HG03108 (cell line): ENCODE results near the gene IL21.
"Not testable (repeated sequence)": the region's sequence is repeated elsewhere in the genome, so short reads cannot be mapped to it uniquely, and the experiment has no call there.

Experiments
- ATAC-seq: cut with Tn5 transposase; IDR thresholded peaks from one replicate; pipeline ENCODE4 v1.9.1; 2021; ENCODE audit warnings: moderate library complexity; ENCODE audit not compliant: unreplicated experiment

Gene IL21

DNA sequence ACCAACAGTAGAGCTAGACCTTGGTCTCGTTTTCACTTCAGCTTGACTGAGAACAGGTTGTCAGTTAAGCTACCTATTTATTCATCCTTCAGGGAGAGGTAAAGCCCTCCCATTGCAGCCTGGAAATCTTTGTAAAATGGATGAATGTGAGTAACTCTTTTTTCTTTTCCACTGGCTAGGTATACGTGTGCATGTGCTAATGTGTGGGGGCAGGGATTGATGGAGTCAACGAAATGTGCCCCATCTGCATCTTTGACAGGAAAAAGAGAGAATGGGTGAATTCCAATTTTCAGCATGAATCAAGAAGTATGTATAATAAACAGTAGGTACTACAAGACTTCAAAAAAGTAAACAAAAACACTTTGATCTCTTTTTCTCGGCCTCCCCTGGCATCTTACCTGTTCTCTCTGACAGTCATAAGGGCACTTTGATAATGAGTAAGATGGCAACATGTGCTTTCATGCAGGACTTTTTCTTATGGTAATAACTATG is at the start of gene IL21:
Gene IL21, minus strand, starts transcription at position 51 of the 492 bp plus-strand sequence. CDS start 55 bp downstream, outside the sequence.
- ATAC-seq = no peak

DNA sequence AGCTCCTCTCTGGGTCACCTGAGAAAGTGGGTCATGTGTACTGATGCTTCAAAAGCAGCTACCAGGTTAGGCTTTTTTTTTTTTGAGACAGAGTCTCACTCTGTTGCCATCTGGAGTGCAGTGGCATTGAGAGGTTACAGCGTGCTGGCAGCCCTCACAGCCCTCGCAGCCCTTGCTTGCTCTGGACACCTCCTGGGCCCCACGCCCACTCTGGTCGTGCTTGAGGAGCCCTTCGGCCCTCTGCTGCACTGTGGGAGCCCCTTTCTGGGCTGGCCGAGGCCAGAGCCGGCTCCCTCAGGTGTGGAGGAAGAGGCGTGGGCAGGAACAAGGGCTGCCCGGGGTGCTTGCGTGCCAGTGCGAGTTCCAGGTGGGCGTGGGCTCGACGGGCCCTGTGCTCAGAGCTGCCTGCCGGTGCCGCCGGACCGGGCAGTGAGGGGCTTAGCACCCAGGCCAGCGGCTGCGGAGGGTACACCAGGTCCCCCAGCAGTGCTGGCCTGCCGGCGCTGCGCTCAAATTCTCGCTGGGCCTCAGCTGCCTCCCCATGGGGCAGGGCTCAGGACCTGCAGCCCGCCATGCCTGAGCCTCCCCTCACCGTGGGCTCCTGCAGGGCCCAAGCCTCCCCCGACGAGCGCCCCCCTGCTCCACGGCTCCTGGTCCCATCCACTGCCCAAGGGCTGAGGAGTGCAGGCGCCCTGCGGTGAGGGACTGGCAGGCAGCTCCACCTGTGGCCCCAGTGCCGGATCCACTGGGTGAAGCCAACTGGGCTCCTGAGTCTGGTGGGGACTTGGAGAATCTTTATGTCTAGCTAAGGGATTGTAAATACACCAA is 49.3 kb upstream of the IL21 start:
- no peak for ATAC-seq

DNA sequence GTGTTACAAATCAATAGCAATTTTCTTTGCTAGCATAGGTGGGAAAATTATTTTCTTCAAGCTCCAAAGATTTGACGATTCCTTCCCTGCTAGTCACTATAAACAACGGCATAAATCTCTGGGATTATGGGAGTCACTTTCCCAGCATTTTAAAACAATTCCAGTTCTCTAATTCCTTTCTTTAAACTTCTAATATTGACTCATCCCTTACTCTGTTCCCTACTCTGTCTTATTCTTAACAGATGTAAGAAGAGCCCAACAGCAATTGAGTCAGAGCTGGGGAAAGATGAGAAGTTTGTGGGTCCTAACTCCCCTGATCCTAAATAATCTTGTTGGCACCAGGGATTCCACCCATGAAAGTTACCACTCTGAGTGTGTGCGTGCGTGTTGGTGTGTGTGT is 47.4 kb upstream of the IL21 start:
- ATAC-seq = no peak

DNA sequence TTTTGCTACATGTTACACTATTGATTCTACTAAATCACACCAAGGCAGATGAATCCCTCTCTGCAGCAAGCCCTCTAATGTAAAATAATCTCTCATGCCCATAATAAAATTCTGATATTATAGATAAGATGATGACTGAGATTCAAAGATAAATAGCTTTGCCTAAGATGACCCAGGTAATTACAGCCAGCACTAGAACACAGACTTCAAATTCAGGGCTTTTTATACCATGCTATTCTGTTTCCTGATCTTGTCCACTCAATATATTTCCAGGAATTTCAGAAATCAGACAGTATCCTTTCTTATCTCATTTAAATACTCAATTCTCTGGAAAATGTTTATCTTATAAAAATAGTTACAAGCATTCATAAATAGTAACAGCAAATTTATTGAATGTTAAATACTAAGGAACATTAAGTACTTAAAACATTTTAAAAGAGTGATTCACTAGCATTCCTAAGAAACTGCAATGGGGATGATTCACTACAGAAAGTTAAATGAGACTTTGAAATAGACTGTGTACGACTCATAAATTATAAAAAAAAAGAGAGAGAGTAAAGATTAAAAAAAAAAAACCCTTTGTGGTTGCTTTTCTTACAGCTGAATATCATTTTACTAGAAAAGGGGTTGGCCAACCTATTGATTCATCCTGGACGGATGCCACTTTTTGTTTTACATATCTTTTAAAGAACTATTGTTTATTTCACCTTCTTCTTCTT is 45.8 kb upstream of the IL21 start:
- ATAC-seq = no peak

DNA sequence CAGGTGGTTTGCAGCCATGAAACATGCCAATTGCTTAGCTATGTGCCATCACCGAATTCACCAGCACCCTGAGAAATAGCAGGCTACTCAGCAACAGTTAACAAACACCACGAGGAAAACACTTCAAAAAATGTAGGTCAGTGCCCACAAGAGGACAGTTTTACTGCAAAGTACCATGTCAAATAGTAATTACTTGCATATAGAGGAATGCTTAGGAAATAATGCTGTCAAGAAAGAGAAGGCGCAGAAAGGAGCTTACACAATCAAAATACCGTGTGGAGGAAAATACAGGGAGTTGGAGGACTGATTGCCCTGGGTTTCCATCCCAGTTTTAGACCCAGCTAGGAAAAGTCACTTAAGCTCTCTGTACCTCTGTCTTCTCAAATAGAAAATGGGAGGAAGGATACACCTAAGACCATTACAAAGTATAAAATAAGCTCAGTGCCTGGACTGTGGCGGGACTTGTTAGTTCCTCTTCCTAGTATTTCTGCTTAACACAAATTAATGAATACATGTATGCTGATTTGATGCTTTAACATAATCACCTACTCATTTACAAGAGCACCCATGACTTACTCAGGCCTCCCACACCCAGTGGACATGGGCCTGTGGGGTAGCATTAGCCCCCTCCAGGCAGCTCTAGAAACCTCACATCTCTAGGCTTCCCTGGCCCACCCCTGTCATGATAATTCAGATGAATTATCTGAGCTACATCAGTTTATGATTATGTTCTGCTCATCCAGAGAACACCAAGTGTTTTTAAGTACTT is 44.5 kb upstream of the IL21 start:
- no peak for ATAC-seq

DNA sequence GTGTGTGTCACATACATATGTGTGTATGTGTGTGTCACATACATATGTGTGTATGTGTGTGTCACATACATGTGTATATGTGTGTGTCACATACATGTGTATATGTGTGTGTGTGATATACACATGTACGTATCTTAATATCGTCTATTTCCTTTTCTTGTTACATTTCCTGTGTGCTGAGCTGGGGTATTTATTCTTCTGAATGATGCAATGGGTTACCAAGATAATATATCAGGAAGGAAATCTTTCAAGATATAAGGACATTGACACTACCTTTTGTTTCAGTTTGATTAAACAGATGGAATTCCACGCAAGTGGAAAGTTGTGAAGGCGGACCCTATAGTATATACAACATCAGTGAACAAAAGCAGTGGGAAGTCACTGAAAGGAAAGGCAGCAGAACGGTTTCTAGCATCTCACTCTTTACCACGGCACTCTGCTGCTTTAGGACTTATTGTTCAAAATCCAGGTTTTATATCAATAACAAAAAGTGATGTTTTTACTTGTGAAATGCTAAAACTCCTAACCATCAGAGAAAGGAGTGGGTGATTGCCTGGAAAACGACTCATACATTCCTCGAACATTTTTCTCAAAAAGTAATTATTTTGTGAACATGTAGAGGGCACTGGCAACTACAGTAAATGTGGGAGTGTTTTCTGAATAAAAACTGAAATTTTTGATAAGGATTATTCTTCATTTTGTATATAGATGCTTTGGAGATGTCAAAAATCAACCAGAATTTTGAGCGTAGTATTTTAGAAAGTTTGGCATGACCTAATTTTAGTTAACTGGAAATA is 43.1 kb upstream of the IL21 start:
- no peak for ATAC-seq

DNA sequence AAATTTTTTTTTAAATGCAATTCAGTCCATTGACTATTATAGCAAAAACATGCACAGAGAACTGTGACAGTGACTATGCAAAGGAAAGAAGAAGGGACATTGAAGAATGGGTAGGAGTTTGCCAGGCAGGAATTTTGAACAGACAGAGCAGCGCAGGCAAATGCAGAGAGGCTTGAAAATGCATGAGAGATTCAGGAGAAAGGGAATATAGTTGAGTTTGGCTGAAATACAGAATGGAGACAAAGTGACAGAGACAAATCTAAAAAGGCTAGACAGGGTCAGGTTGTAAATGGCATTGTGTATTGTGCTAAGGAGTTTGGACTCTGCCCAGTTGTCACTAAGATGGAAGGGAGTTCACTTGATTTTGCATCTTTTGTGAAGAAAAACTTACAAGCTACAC is 42.4 kb upstream of the IL21 start:
- ATAC-seq = no peak

DNA sequence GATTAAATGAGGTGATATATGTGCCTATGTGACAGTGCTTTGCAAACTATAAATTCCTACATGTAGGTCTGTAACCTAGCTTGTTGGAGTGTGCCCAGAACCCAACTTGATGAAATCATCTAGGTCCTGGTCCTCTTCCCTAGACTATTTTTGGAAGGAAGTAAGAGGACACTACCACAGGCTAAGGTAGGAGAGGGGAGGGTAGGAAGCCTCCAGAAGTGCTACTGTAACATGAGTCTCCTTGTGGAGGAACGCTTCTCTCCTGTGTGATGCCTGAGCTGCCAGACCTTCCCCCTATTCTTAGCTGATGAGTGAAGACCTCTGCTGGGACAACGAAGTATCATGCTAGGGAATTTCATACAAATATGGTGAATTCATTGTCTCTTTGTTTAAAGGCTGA is 41.8 kb upstream of the IL21 start:
- ATAC-seq = no peak

DNA sequence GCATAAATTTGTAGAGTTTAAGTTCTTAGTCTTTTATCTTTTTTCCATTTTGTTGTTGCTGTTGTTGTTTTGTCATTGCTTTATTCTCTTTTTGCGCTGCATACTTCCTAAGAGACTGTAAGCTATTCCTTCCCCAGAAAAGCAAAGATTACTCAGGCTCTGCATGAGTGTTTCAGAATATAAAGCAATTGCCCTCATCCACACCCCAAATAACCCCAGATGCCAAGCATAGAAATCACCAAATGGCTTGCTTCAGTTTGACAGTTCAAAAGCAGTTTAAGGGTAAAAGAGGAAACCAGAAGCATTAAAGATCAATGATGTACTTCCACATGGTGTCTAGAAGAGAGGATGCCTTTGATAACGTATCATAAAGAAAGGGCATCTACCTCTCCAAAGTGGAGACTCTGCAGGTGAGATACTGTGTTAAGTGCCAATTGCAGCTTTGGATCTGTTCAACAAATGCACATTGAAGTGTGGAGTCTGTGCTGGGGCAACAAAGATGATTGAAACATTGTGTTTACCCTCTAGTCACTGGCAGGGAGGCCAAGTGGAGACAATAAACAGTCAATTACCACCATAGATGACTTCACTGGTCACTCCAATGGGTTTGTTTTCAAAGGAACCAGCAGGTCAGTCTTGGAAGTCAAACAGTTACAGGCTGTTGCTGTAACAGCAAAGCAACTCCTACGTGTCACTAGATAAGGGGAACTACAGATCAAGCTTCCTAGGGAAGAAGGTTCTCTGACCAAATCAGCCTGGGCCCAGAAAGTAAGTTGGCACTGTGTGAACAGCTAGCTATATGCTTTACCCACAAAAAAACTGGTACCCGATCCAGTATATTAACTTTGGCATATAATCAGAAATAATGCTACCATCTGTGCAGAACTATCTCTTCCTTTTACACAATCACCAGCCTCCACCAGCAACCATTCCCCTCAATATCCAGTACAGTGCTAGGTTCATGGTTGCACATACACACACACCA is 40.6 kb upstream of the IL21 start:
- ATAC-seq = no peak

DNA sequence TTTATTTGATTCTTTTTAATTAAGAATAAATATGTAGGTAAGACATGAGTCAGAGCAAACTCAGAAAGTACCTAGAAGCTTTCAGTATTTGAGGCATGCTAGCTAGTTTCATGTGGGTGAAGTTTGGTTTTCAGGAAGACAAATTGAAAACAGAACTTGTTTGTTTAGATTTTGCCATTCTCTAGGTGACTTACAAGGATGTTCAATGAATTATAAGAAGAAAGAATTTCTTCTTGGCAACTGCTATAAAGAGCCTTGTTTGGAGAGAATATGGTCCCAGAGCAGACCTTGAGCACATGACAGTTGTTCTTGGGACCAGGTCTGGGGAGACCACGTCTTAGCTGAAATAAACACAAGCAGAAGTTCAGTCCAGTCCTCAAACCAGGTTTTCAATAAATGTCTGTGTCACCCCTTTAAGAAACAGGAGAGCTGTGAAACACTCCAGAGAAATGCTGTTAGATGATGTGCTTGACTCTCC is 38.0 kb upstream of the IL21 start:
- ATAC-seq = peak; percentile 94

DNA sequence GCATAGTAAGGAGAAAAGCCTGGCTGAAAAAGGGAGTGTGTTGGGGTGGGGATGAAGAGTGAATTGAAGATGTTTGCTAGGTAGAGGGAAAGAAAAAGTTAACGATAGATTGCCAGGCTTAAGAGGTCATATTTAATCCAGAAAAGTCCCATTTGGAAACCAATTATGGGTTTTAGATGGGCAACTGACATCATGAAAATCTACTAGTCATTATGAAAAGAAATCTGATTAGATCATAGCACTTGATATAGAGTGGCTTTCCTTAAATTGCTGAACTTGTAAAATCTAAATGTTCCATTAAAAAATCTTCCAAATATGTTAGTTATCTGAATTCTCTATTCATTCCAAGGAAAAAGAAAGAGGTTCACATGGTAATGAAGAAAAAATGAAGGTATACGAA is 37.5 kb upstream of the IL21 start:
- ATAC-seq = no peak

DNA sequence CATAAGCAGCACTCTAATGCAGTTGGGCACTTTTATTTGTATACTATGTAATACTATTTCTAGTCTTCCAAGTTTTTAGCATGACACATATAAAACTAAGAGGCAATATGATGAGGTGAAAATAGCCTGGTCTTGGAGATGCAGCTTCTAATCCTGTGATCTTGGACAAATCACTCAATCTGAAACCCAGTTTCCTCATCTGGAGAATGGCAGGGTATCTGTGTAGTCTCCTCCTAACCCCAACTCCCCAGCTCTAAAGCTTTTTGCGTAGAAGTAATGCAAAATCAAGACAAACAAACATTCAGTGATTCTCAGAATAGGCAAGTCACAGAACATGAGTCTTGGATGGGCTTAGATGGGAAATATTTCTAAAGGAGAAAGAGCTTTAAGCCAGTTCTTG is 36.7 kb upstream of the IL21 start:
- ATAC-seq = no peak

DNA sequence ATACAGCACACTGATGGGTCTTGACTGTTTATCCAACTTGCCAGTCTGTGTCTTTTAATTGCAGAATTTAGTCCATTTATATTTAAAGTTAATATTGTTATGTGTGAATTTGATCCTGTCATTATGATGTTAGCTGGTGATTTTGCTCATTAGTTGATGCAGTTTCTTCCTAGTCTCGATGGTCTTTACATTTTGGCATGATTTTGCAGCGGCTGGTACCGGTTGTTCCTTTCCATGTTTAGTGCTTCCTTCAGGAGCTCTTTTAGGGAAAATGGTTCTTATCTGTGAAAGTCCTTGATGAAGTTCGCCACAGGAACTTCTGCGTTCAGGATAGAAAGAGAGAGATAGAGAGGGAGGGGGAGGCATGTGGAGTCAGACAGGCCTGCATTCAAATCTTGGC is 35.7 kb upstream of the IL21 start:
- ATAC-seq = not testable (repeated sequence)

DNA sequence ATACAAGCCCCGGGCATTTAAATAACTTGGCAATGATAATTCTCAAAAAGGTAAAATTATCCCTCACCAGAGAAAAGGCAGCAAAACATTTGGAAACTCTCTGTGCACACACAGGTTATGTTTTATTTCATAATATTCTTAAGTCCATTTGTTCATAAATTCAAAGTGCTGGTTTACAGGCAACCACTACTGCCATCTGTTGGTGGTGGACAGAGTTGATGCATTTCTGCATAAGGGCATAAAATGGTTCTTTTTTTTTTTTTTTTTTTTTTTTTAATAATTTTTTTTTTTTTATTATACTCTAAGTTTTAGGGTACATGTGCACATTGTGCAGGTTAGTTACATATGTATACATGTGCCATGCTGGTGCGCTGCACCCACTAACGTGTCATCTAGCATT is 31.5 kb upstream of the IL21 start:
- ATAC-seq = no peak

DNA sequence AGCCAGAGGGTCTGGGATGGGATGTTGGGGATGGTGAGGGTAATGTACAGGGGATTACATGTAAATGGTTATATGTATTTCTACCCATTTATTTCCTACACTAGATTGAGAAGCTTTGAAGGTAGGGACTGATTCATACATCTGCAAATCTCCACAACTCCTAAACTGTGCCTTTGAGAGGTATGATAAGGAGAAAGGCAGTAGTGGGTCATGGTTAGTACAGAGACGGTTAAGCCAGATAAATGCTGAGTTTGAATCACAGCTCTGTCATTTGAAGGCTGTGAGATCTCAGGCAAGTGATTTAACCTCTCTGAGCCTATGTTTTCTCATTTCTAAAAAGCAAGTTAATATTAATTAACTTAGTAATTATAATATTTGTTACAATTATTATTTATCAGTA is 29.3 kb upstream of the IL21 start:
- ATAC-seq = no peak

DNA sequence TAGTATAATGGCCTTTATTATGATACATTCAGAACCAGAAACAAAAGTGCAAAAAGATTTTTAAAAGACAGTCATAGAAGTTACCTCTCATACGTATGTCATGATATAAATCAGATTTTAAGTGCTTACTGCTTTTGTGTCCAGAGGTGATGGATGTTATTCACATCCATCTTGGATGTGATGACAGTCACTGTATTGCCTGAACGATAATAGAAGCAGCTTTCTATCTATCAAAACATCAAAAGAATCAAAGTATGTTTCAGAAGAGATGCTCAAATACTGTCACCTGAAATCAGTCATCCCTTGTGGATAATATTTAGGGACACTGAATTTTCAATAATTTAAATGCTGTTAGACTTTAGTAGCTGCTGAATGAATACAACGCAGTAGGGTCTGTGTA is 26.8 kb upstream of the IL21 start:
- ATAC-seq = no peak

DNA sequence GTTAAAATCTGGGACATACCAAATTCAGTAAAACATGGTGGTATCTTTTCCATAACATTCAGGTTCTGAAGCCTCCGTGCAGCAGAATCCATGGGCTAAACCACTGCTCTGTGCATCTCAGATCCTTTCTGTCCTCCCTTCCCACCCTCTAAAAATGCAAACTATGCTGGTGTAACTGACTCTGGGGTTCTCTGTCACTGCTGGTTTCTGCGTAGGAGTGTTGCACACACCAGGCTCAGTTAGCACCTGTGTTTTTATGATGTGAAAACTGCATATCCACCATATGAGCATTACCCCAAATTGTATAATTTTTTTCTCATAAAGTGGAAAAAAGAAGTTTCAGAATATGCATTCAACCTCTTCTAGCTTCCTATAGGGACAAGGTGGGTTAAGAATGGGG is 22.4 kb upstream of the IL21 start:
- ATAC-seq = no peak

DNA sequence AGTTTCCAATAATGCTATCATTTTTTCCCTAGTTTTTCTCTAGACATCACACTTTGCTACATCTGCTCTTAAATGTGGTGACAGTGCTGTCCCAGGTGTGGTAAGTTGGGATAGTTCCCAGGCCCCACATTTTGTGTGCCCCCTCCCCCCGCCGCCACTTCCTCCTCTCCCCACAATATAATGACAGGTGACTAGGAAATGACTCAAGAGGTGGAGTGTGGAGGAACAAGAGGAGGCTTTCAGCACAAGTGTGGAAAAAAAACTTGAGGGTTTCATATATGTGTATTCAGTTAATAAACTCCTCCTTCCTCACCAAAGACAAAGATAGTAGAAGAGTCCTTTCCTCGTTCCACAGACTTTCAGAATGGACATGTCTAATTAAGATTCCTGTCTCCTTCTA is 18.3 kb upstream of the IL21 start:
- no peak for ATAC-seq

DNA sequence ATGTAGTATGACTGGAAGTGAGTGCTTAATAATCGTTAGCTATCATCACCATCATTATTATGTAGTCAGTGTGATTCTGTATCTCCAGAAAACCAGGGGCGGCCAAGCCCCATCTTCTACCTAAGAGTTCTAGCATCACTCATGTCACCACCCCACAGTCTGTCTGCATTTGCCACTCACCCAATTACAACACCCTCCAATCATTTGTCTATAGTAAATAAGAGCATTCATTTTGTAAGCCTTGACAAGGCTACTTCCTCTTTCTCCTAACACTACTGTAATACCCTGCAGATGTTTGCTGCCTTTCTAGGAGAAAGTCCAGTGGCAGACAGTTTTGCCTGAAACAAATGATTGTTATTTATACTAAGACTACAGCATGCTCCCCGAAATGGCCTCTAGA is 15.8 kb upstream of the IL21 start:
- no peak for ATAC-seq
